Measurements from ENCODE around the gene SAMD8. TPM values are rescaled to one million over a fixed set of nuclear protein-coding genes. Genes with fewer than 3 reads are reported as not detected.

SAMD8 gene
- total and polyA plus RNA-seq, 2 of the 8 experiments (the other 6 are each of a cell fraction or from before 2014, with no cell fraction given): 11.7 to 20.9 TPM

- peak overlapping the region in 1 of 4 experiments; percentile 27; a peak in 1 of 7 replicates for H3K9ac ChIP-seq (replicated peaks in 1 of 4; ENCODE audit: extremely low read depth in 1 of 4, low read depth in 3 of 4, low read length in 3 of 4)
- H4K91ac ChIP-seq (replicated peaks; ENCODE audit: insufficient read length, low read length): peak overlapping the region; percentile 99
- 87% methylated on average over 12 of the region's 16 CpGs; no CpG with 5 or more reads in 1 of the 2 experiments for WGBS, 2 experiments (ENCODE audit: extremely low coverage in 1 of 2, insufficient coverage in 1 of 2, insufficient read length in 1 of 2, insufficient replicate concordance in 2 of 2, low coverage in 1 of 2, low lambda C conversion rate in 2 of 2, missing lambda C conversion rate in 1 of 2)
- no peaks in the 10 kb centered on the region for H4K20me1 ChIP-seq (replicated peaks in 1 of 2; ENCODE audit: control insufficient read depth in 1 of 2, insufficient read depth in 2 of 2, low read length in 2 of 2)
- H3K79me2 ChIP-seq (ENCODE audit: control insufficient read depth in 1 of 2, insufficient read depth in 2 of 2, low read length in 2 of 2): no peaks in the 10 kb centered on the region
- DNase-seq (ENCODE audit: low read depth in 1 of 2, low spot score in 2 of 2) (no peak), FAIRE-seq (no peak)
- H3K27me3 ChIP-seq (replicated peaks in 1 of 4; ENCODE audit: control insufficient read depth in 3 of 4, extremely low read depth in 1 of 4, insufficient read depth in 3 of 4, low read length in 3 of 4): no peaks in the 10 kb centered on the region
- ChIA-PET CTCF (ENCODE audit: partially characterized antibody) (interaction anchor here (0.8 to 3.3 kb wide), 8 partner anchors 7 to 121 kb away, joined by 3 to 28 read pairs (median 3); a partner anchor contains a TSS), POLR2A (ENCODE audit: partially characterized antibody) (interaction anchor here (0.6 to 1.5 kb wide), 3 partner anchors 105 to 929 kb away, joined by 3 to 5 read pairs (median 3); partner anchors contain the start of gene VDAC2)
- peak overlapping the region; percentile 65; the same call in 1 of the 2 replicates for H3K27ac ChIP-seq (ENCODE audit: low read depth, low read length)
- no peaks in the 10 kb centered on the region for H3K36me3 ChIP-seq (ENCODE audit: control insufficient read depth in 2 of 4, insufficient read depth in 4 of 4, low read length in 3 of 4)
- H3K4me3 ChIP-seq (ENCODE audit: extremely low read depth in 1 of 4, insufficient read depth in 2 of 4, low read depth in 3 of 4, low read length in 4 of 4): no peak overlapping the region
- peak overlapping the region; percentile 27 to 43; a peak in 3 of 4 replicates for H3K4me2 ChIP-seq (ENCODE audit: insufficient read depth in 1 of 2, low read depth in 2 of 2, low read length in 2 of 2)
- H3K79me1 ChIP-seq (ENCODE audit: low read depth, low read length): no peaks in the 10 kb centered on the region; the same call in 1 of the 2 replicates
- H3K4ac ChIP-seq (replicated peaks; ENCODE audit: insufficient read length, low read depth, low read length): peak overlapping the region; percentile 91
- H3K56ac ChIP-seq (replicated peaks; ENCODE audit: insufficient read length, low read depth, low read length): no peak overlapping the region
- peak overlapping the region; percentile 52; the same call in 1 of the 2 replicates for H2AFZ ChIP-seq (ENCODE audit: low read length)
- no peak overlapping the region for H3K14ac ChIP-seq (ENCODE audit: insufficient read length)
- H3K9me3 ChIP-seq (ENCODE audit: insufficient read depth in 2 of 2, low read depth in 1 of 2, low read length in 1 of 2): no peaks in the 10 kb centered on the region
- peak overlapping the region; percentile 67 for H4K5ac ChIP-seq (ENCODE audit: insufficient read length, low read depth, low read length)
- peak overlapping the region; percentile 95 for H3K18ac ChIP-seq (ENCODE audit: extremely low read depth, low read length)
- TF ChIP-seq KDM1A (IDR thresholded peaks at IDR 0.05; ENCODE audit: borderline replicate concordance, low read length): peak; percentile 54; the same call in 1 of the 2 replicates
- no peak for TF ChIP-seq ZNF274 (IDR thresholded peaks at IDR 0.05; ENCODE audit: borderline replicate concordance, extremely low read depth, low read length)
- TF ChIP-seq SRF (IDR thresholded peaks at IDR 0.05; ENCODE audit: low read depth, low read length): no peak
- peak; percentile 13 for TF ChIP-seq KDM4A (IDR thresholded peaks at IDR 0.05; ENCODE audit: low read depth, low read length, severe bottlenecking)
- H2AK5ac ChIP-seq (ENCODE audit: low read depth, low read length): peak overlapping the region; percentile 94; the same call in 1 of the 2 replicates
- H2BK15ac ChIP-seq (ENCODE audit: low read length): peak overlapping the region; percentile 98
- H3K4me1 ChIP-seq (replicated peaks in 1 of 4; ENCODE audit: control insufficient read depth in 3 of 4, insufficient read depth in 4 of 4, low read length in 3 of 4): peaks cover 0 to 16% (median 11%) of the 10 kb centered on the region in 4 experiments; a peak in 6 of 7 replicates
- no peaks in the 10 kb centered on the region for H3K23me2 ChIP-seq (ENCODE audit: low read depth, low read length)
- H2BK20ac ChIP-seq (ENCODE audit: low read length): peak overlapping the region; percentile 98; the same call in 1 of the 2 replicates
- H2BK120ac ChIP-seq (replicated peaks; ENCODE audit: low read depth, low read length): peak overlapping the region; percentile 52
- H2BK5ac ChIP-seq (ENCODE audit: low read depth, low read length): peak overlapping the region; percentile 93; the same call in 1 of the 2 replicates
- peak overlapping the region; percentile 58 for H4K8ac ChIP-seq (ENCODE audit: extremely low read depth, insufficient read depth, low read length)
- H2BK12ac ChIP-seq (ENCODE audit: low read depth, low read length): peak overlapping the region; percentile 98; the same call in 1 of the 2 replicates
- no peak overlapping the region for H3K23ac ChIP-seq (ENCODE audit: insufficient read length)
Observed at GRCh38 chr10:75105576-75106197, 5.8 kb upstream of the SAMD8 start.

All from H1 (cell line).